Thyroid gland (tissue), 4 donors: ENCODE measurements around the gene TMEM238. TPM values are rescaled to one million over a fixed set of nuclear protein-coding genes. Genes with fewer than 3 reads are reported as not detected.

Source experiments
- DNase-seq, 2 donors: peaks; one replicate each; pipeline ENCODE4 v3.0.0-alpha.2; 2019
- H3K27ac ChIP-seq, 3 donors: fragments of 200-600 bp; sonication (generic); 1 replicate in 2 of 3; 2 replicates in 1 of 3; pipeline ENCODE4 v1.5.1; 2016 to 2019; ENCODE audit warnings: mild to moderate bottlenecking in 1 of 3, moderate library complexity in 1 of 3
- H3K27me3 ChIP-seq: fragments of 200-600 bp; sonication (generic); one replicate; pipeline ENCODE4 v1.5.1; 2019
- H3K36me3 ChIP-seq, 2 donors: fragments of 200-600 bp; sonication (generic); one replicate each; pipeline ENCODE4 v1.5.1; 2016 to 2019
- H3K4me1 ChIP-seq, 2 donors: fragments of 200-600 bp; sonication (generic); one replicate each; pipeline ENCODE4 v1.5.1; 2017 to 2019
- H3K4me3 ChIP-seq, 3 donors: fragments of 200-600 bp; sonication (generic); replicated peaks in 1 of 3; 1 replicate in 2 of 3; 2 replicates in 1 of 3; pipeline ENCODE4 v1.5.1; 2016; ENCODE audit warnings: mild to moderate bottlenecking in 1 of 3
- H3K9me3 ChIP-seq: fragments of 200-600 bp; sonication (generic); one replicate; pipeline ENCODE4 v1.5.1; 2017
- POLR2A ChIP-seq, 2 donors: fragments of 450-650 bp; IDR thresholded peaks; one replicate each; pipeline ENCODE4 v1.6.1; 2017; ENCODE audit warnings: antibody characterized with exemption in 2 of 2, mild to moderate bottlenecking in 2 of 2, moderate library complexity in 1 of 2
- WGBS, 2 donors: methylation state at CpG; one replicate each; pipeline ENCODE4 v1.1.5; 2017; 5-methylcytosine and 5-hydroxymethylcytosine counted together
- intact Hi-C: fragments of 100-400 bp; cut with DNase I; formaldehyde crosslinking; loops from one replicate; pipeline ENCODE4 v1.15.1; 2023
- total RNA-seq, 4 donors: library from RNA; depleted of rRNA; stranded (reverse); fragments of >200 nt; gene quantifications; one replicate each; pipeline ENCODE4 v1.2.3, GENCODE V29; 2016
- TF ChIP-seq, protein P1 (sequence below), 6 experiments: fragments of 200-600 bp in 3 of 6; fragments of 450-650 bp in 3 of 6; sonication (generic) in 3 of 6; IDR thresholded peaks; one replicate each; pipeline ENCODE4 v1.5.1; 2016 to 2019; ENCODE audit warnings: antibody characterized with exemption in 6 of 6, mild to moderate bottlenecking in 2 of 6, inconsistent platforms in 1 of 6, moderate library complexity in 1 of 6

Gene TMEM238
- total RNA-seq, 4 donors from 2014 or later, result 6.3 to 73.5 (median 31.2) TPM

DNA sequence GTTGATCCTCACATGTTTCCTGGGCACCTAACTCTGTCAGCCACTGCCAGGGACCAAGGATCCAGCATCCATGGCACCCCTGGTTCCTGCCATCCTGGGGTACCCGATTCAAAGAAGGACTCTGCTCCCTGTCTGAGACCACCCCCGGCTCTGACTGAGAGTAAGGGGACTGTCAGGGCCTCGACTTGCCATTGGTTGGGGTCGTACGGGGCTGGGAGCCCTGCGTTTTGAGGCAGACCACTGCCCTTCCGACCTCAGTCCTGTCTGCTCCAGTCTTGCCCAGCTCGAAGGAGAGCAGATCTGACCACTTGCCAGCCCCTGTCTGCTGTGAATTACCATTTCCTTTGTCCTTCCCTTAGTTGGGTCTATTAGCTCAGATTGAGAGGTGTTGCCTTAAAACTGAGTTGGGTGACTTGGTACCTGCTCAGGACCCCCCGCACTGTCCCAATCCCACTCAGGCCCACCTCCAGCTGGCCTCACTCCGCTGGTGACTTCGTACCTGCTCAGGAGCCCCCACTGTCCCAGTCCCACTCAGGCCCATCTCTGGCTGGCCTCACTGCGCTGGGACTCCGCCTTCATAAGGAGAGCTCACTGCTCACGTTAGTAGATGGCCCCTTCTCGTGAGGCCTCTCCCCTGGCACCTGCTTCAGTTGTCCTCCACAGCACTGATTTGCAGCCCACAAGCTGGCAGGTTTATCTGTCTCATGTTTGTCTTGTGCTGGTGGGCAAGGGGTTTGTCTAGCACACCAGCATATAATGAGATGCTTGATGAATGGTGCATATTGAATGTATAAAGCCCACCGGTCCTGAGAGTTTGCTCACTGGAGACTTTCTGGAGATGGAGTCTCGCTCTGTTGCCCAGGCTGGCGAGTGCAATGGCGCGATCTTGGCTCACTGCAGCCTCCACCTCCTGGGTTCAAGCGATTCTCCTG lies 5.6 kb upstream of the TMEM238 start:
- no peak overlapping the region for H3K4me3 ChIP-seq
- intact Hi-C loops, result loop anchor here (10.0 kb wide), 1 partner anchor 265 kb away; the partner anchor contains the start of gene U2AF2
- H3K27me3 ChIP-seq, result no peaks in the 10 kb centered on the region
- no peak for DNase-seq
- no peaks in the 10 kb centered on the region for H3K9me3 ChIP-seq
- no peak for TF ChIP-seq POLR2A (IDR thresholded peaks at IDR 0.05)
- TF ChIP-seq, protein P1, sequence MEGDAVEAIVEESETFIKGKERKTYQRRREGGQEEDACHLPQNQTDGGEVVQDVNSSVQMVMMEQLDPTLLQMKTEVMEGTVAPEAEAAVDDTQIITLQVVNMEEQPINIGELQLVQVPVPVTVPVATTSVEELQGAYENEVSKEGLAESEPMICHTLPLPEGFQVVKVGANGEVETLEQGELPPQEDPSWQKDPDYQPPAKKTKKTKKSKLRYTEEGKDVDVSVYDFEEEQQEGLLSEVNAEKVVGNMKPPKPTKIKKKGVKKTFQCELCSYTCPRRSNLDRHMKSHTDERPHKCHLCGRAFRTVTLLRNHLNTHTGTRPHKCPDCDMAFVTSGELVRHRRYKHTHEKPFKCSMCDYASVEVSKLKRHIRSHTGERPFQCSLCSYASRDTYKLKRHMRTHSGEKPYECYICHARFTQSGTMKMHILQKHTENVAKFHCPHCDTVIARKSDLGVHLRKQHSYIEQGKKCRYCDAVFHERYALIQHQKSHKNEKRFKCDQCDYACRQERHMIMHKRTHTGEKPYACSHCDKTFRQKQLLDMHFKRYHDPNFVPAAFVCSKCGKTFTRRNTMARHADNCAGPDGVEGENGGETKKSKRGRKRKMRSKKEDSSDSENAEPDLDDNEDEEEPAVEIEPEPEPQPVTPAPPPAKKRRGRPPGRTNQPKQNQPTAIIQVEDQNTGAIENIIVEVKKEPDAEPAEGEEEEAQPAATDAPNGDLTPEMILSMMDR (IDR thresholded peaks at IDR 0.05), result no peak
- WGBS, 2 donors, result 85 to 87% methylated on average over 17 to 19 of the region's 21 CpGs
- peaks cover 23 to 37% of the 10 kb centered on the region in 2 donors for H3K4me1 ChIP-seq
- H3K27ac ChIP-seq, result no peak overlapping the region
- peaks cover 18 to 23% of the 10 kb centered on the region in 2 donors for H3K36me3 ChIP-seq

DNA sequence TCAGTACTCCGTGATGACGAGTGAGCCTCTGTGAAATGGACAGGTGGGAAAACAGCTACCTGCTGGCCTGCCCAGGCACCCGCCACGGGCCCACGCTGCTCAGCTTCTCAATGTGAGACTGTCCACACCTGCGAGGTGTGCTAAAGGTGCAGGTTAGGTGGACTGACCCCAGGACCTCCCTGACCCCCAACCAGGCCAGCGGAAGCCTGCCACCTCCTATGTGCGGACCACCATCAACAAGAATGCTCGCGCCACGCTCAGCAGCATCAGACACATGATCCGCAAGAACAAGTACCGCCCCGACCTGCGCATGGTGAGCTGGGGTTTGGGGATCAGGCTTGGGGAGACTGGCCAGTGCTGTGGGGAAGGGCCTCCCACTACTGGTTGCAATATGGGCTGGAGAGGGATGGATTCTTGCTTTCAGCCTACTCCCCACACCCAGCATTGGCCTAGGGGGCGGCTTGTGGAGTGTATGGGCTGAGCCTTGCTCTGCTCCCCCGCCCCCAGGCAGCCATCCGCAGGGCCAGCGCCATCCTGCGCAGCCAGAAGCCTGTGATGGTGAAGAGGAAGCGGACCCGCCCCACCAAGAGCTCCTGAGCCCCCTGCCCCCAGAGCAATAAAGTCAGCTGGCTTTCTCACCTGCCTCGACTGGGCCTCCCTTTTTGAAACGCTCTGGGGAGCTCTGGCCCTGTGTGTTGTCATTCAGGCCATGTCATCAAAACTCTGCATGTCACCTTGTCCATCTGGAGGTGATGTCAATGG lies 3.8 kb upstream of the TMEM238 start:
- 82 to 97% methylated on average over 12 to 18 of the region's 24 CpGs for WGBS, 2 donors
- TF ChIP-seq, protein P1 (IDR thresholded peaks at IDR 0.05), result no peak
- no peak for TF ChIP-seq POLR2A (IDR thresholded peaks at IDR 0.05)
- no peaks in the 10 kb centered on the region for H3K9me3 ChIP-seq
- no peak for DNase-seq
- intact Hi-C loops, result loop anchor here (10.0 kb wide), 1 partner anchor 267 kb away; the partner anchor contains the start of gene U2AF2
- H3K27me3 ChIP-seq, result no peaks in the 10 kb centered on the region
- H3K27ac ChIP-seq, result no peak overlapping the region
- peaks cover 18 to 23% of the 10 kb centered on the region in 2 donors for H3K36me3 ChIP-seq
- H3K4me3 ChIP-seq, result no peak overlapping the region
- H3K4me1 ChIP-seq, result peaks cover 33 to 48% of the 10 kb centered on the region in 2 donors

DNA sequence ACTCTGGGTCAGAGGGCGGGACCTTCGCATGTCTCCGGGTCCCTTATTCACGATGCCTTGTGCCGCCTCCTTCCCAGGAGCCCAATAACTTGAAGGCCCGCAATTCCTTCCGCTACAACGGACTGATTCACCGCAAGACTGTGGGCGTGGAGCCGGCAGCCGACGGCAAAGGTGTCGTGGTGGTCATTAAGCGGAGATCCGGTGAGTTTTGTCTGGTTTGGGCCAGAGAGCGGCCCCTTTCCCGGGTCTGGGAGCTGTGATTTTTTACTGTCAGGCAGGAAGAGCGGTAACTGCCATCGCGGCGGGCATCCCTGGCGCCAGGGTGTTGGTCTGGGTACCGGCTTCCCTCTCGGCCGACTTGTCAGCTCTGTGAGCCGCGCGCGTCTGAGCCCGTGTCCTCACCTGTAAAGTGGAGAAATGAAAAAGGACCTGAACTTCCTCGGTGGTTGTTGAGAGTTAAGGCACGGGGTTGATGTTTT lies 2.4 kb upstream of the TMEM238 start:
- H3K36me3 ChIP-seq, result peaks cover 18 to 23% of the 10 kb centered on the region in 2 donors
- WGBS, 2 donors, result 5 to 7% methylated on average over 15 to 26 of the region's 33 CpGs
- no peak for TF ChIP-seq POLR2A (IDR thresholded peaks at IDR 0.05)
- TF ChIP-seq, protein P1 (IDR thresholded peaks at IDR 0.05), result no peak
- peak in 1 of 2 donors; percentile 8 for DNase-seq
- no peaks in the 10 kb centered on the region for H3K27me3 ChIP-seq
- peaks cover 35 to 50% of the 10 kb centered on the region in 2 donors for H3K4me1 ChIP-seq
- no peaks in the 10 kb centered on the region for H3K9me3 ChIP-seq
- H3K4me3 ChIP-seq, result peak overlapping the region in 2 of 3 donors; percentile 62 to 89
- peak overlapping the region in 2 of 3 donors; percentile 98 for H3K27ac ChIP-seq
- intact Hi-C loops, result loop anchor here (10.0 kb wide), 1 partner anchor 268 kb away; the partner anchor contains the start of gene U2AF2

DNA sequence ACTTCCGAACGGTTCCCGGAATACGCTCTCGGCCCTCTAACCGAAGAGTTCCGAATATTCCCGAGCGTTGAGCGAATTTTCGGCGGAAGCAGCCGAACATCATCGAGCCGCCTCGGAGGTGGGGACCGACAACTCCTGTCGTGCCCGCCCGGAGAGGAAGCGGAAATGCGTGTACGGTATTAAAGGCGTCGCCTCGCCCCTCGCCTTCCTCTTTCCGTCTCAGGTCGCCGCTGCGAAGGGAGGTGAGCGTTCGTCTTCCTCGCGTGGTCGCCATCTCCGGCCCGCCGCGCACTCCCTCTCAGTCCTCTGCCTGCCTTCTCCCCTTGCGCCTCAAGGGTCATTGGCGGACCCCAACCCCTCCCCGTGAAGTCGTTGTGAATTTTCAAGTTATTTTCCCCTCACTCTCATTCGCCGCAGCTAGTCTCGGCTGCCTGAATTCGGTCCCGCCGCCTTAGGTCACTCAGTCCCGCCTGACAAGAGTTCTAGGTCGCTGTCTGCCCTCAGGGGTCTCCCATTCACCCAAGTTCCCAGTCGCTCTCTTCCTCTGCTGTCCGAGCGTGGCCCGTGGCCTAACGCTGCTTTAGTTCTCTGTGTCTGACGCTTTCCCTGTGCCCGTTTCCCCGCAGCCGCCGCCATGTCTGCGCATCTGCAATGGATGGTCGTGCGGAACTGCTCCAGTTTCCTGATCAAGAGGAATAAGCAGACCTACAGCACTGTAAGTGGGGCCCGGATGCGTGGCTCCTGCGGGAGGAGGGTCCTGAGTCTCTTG lies 1.8 kb upstream of the TMEM238 start, which contains the start of gene RPL28:
Gene RPL28 (plus strand): TSS at position 209 of the 769 bp plus-strand sequence. CDS start 426 bp downstream, at position 635.
- Histone ChIP-seq H3K27me3 (no peaks in the 10 kb centered on the region), H3K4me1 (peaks cover 35 to 50% of the 10 kb centered on the region in 2 donors), H3K36me3 (peaks cover 18 to 23% of the 10 kb centered on the region in 2 donors), H3K9me3 (no peaks in the 10 kb centered on the region), H3K4me3 (peak within 1 kb of the TSS; percentile 11 to 89 (median 62)), H3K27ac (peak within 1 kb of the TSS; percentile 81 to 98 (median 98))
- intact Hi-C loops, result loop anchor here (10.0 kb wide), 1 partner anchor 269 kb away; the partner anchor contains the start of gene U2AF2
- TF ChIP-seq, protein P1 (IDR thresholded peaks at IDR 0.05), result no peak
- TF ChIP-seq POLR2A (IDR thresholded peaks at IDR 0.05), result peak; percentile 87 to 99
- WGBS, 2 donors, result 0% methylated on average over 55 to 62 of the region's 68 CpGs
- peak; percentile 98 to 99 for DNase-seq
